ENCODE data around the gene HSD17B1. TPM values are rescaled to one million over a fixed set of nuclear protein-coding genes. Genes with fewer than 3 reads are reported as not detected.
"Not testable (repeated sequence)": the region's sequence is repeated elsewhere in the genome, so short reads cannot be mapped to it uniquely, and the experiment has no call there.

The HSD17B1 gene, protein sequence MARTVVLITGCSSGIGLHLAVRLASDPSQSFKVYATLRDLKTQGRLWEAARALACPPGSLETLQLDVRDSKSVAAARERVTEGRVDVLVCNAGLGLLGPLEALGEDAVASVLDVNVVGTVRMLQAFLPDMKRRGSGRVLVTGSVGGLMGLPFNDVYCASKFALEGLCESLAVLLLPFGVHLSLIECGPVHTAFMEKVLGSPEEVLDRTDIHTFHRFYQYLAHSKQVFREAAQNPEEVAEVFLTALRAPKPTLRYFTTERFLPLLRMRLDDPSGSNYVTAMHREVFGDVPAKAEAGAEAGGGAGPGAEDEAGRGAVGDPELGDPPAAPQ
- 0.64 TPM for total RNA-seq (ENCODE audit: unreplicated experiment)
- long read RNA-seq: 0 reads

DNA sequence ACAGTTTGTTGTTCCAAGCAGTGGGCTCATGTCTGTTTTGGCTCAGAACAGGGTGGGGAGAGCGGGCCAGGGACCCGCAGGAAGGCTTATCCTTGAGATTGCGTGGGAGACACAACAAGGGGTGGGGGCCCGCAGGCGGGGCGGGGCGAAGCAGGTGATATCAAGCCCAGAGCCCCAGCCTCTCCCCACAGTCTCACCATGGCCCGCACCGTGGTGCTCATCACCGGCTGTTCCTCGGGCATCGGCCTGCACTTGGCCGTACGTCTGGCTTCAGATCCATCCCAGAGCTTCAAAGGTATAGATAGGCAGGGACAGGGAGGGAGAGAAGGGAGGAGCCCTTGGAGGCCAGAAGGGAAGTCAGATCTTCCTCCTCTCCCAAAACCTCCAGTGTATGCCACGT, at the start of gene HSD17B1:
Gene HSD17B1, plus strand, starts transcription at position 188 of the 400 bp plus-strand sequence. Its CDS starts 11 bp downstream, at position 199.
- not testable (repeated sequence) for H3K36me3 Mint-ChIP-seq (ENCODE audit: low read depth, unreplicated experiment); H3K27me3 Mint-ChIP-seq (ENCODE audit: unreplicated experiment); DNase-seq (ENCODE audit: low spot score); H3K9me3 Mint-ChIP-seq (ENCODE audit: unreplicated experiment); H3K27ac Mint-ChIP-seq (ENCODE audit: unreplicated experiment)
- H3K4me1 Mint-ChIP-seq (ENCODE audit: unreplicated experiment): peaks cover 17% of the 10 kb centered on the region
- H3K4me3 Mint-ChIP-seq (ENCODE audit: unreplicated experiment): peak within 1 kb of the TSS; percentile 92

DNA sequence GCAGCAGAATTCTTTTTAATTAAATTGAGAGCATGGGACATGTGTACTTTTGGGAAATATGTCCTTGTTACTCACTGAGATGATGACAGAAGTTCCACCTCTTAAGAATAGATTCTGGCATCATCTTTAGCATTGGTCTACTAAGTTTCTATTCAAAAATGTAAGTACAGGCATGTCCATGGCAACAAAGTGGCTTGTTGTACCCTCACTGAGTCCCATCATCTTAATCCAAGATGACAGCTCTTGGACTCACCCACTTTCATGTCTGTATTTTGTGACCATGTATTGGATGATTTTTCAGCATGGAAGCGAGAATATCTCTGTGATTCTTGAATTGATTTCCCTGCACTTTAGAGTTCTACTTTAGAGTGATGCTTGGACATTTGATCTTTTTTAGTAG, 49.8 kb upstream of the HSD17B1 start:
- H3K27me3 Mint-ChIP-seq (ENCODE audit: unreplicated experiment): no peaks in the 10 kb centered on the region
- TF ChIP-seq, protein P1, sequence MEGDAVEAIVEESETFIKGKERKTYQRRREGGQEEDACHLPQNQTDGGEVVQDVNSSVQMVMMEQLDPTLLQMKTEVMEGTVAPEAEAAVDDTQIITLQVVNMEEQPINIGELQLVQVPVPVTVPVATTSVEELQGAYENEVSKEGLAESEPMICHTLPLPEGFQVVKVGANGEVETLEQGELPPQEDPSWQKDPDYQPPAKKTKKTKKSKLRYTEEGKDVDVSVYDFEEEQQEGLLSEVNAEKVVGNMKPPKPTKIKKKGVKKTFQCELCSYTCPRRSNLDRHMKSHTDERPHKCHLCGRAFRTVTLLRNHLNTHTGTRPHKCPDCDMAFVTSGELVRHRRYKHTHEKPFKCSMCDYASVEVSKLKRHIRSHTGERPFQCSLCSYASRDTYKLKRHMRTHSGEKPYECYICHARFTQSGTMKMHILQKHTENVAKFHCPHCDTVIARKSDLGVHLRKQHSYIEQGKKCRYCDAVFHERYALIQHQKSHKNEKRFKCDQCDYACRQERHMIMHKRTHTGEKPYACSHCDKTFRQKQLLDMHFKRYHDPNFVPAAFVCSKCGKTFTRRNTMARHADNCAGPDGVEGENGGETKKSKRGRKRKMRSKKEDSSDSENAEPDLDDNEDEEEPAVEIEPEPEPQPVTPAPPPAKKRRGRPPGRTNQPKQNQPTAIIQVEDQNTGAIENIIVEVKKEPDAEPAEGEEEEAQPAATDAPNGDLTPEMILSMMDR (IDR thresholded peaks at IDR 0.05; ENCODE audit: unreplicated experiment): no peak
- H3K36me3 Mint-ChIP-seq (ENCODE audit: low read depth, unreplicated experiment): peaks cover 36% of the 10 kb centered on the region
- no peak for DNase-seq (ENCODE audit: low spot score)
- no peaks in the 10 kb centered on the region for H3K4me1 Mint-ChIP-seq (ENCODE audit: unreplicated experiment)
- H3K9me3 Mint-ChIP-seq (ENCODE audit: unreplicated experiment): no peaks in the 10 kb centered on the region
- H3K4me3 Mint-ChIP-seq (ENCODE audit: unreplicated experiment): peak overlapping the region; percentile 73
- H3K27ac Mint-ChIP-seq (ENCODE audit: unreplicated experiment): no peak overlapping the region

DNA sequence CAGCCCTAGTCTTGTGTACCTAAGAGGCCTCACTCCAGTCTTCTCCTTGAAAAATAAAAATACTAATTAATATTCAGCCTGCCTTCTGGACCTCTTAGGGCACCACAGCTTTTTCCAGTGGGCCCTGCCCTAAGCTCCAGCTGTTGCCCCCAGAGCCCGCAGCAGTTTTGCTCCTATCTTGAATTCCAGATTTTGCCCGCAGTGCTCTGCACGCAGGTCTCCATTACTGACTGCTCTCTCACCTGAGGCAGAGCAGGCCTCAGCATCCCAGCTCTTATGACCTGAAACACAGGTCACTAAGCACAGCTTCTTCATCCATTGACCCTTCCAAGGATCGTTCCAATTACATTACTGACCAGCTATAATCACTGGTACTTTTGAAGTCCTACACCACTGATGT, 45.1 kb upstream of the HSD17B1 start:
- peaks cover 13% of the 10 kb centered on the region for H3K4me1 Mint-ChIP-seq (ENCODE audit: unreplicated experiment)
- H3K36me3 Mint-ChIP-seq (ENCODE audit: low read depth, unreplicated experiment): peaks cover 64% of the 10 kb centered on the region
- peak overlapping the region; percentile 2 for H3K4me3 Mint-ChIP-seq (ENCODE audit: unreplicated experiment)
- no peak for DNase-seq (ENCODE audit: low spot score)
- peak overlapping the region; percentile 28 for H3K27ac Mint-ChIP-seq (ENCODE audit: unreplicated experiment)
- H3K9me3 Mint-ChIP-seq (ENCODE audit: unreplicated experiment): no peaks in the 10 kb centered on the region
- peaks cover 4% of the 10 kb centered on the region for H3K27me3 Mint-ChIP-seq (ENCODE audit: unreplicated experiment)
- TF ChIP-seq, protein P1 (IDR thresholded peaks at IDR 0.05; ENCODE audit: unreplicated experiment): no peak

DNA sequence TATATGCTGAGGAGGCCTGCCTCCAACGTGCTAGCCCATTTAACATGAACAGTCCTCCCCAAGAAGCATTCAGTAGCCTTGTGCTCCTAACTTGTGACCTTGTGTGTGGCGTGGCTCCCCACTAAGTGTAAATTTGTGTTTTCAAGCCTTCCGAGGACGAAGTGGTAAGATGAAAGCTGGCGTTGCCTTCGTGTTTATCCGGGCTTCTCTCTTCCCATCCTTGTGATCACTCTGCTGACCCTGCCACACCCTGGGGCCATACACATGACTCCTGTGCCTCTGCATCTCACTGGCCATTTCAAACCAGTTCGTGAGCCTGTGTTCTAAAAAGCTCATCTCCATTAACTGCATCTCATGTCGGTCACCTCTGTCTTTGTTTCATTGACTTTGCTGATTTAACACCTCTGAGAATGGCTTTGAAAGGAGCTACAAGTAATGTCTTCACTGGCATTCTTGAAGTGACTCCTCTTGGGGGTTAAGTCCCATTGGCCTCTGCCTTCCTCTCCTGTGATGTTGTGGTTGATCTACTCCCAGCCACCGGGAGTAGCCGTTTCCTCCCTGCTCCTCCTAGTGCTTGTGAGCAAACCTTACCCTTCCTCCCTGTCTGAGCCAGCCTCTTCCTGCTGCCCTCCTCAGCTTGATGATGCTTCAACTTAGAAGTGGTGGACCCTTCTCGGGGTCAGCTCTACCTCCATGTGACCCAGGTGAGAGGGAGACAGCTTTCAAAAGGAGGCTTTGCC, 44.1 kb upstream of the HSD17B1 start:
- DNase-seq (ENCODE audit: low spot score): no peak
- Mint-ChIP-seq H3K27ac (ENCODE audit: unreplicated experiment) (peak overlapping the region; percentile 28), H3K27me3 (ENCODE audit: unreplicated experiment) (peaks cover 4% of the 10 kb centered on the region), H3K36me3 (ENCODE audit: low read depth, unreplicated experiment) (peaks cover 69% of the 10 kb centered on the region), H3K4me1 (ENCODE audit: unreplicated experiment) (peaks cover 13% of the 10 kb centered on the region), H3K9me3 (ENCODE audit: unreplicated experiment) (no peaks in the 10 kb centered on the region), H3K4me3 (ENCODE audit: unreplicated experiment) (no peak overlapping the region)
- TF ChIP-seq, protein P1 (IDR thresholded peaks at IDR 0.05; ENCODE audit: unreplicated experiment): no peak

DNA sequence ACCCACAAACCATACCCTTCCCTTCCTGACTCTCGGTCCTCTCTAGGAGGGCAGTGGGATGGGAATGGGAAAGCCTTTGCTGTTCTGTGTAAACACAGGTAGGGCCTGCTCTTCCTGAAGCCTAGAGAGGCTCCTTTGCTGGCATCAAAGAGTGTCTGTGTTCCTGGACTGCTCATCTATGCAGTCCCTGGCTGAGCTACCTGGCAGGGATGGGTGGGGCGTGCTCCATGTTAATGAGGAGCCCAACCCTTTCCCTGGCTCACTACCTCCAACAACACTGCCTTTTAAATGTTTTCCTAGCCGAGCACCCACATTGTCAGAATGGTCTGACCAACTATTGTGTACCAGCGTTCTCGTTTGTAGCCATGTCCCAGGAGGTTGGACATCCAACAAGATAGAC, 43.3 kb upstream of the HSD17B1 start:
- H3K27me3 Mint-ChIP-seq (ENCODE audit: unreplicated experiment): peaks cover 4% of the 10 kb centered on the region
- no peaks in the 10 kb centered on the region for H3K9me3 Mint-ChIP-seq (ENCODE audit: unreplicated experiment)
- TF ChIP-seq, protein P1 (IDR thresholded peaks at IDR 0.05; ENCODE audit: unreplicated experiment): no peak
- H3K27ac Mint-ChIP-seq (ENCODE audit: unreplicated experiment): peak overlapping the region; percentile 14
- H3K36me3 Mint-ChIP-seq (ENCODE audit: low read depth, unreplicated experiment): peaks cover 66% of the 10 kb centered on the region
- DNase-seq (ENCODE audit: low spot score): no peak
- no peak overlapping the region for H3K4me3 Mint-ChIP-seq (ENCODE audit: unreplicated experiment)
- H3K4me1 Mint-ChIP-seq (ENCODE audit: unreplicated experiment): peaks cover 13% of the 10 kb centered on the region
